Stimulated activated CD4-positive, alpha-beta T cell treated with anti-CD3 and anti-CD28 coated beads, Interleukin-4, amount 100 ng/mL, for 1 hour (primary cell): ENCODE results near the gene CHRNA5.
"Not testable (repeated sequence)": the region's sequence is repeated elsewhere in the genome, so short reads cannot be mapped to it uniquely, and the experiment has no call there.

Experiments used
- DNase-seq: peaks from one replicate; pipeline ENCODE4 v3.0.0-alpha.2; 2020

Gene CHRNA5

DNA sequence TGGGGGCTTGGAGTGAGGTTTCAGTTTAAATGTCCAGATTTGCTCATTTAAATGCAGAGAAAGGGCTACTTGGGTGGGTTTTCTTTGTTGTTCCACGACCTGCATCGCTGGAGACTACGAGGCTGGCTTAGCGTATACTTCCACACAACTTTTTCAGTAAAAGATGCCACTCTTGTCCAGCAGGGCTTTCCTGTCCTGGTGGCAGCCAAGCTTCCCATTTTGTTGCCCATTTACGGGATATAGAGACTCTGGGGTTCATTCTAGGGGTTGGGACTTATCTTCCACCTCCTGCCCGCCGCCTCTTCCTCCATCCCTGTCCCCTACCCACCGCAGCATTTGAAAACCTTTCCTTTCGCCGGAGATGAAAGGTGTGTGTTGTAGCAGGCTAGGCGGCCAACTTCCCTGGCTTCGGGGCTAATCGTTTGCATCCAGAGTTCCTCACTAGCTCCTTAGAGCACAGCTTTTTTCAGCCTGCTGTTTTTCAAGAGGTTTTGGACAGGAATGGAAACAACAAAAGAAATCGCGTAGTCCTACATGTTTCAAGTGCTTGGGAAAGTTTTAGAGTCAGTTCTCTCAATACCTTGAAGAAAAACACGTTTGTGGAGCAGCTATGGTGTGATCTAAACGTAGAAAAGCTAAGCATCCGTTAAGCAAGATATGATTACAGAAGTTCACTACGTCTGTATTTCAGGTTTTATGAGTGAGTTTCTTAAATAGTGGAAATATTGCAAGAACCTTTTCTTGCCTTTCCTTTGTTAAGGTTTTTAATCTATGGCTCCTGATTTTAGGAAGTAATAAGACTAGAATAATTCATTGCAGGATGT lies 843 bp downstream of the CHRNA5 start:
- no peak for DNase-seq

DNA sequence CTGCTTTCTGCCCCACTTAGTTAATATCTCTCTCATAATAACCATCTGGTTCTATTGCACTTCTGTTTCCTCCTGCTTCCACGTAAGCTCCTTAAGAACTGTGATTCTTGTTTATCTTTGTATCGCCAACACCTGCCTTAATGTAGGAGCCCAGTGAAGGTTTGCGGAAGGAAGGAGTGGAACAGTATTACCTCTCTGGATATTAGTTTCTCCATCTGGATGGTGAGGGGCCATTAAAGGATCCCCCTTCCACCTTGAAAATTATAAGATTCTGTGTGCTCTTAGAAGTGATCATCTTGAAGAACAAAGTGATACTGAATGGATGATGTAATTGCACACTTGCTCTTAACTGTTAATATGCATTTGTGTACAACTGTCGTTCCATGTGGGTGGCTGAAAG lies 2.2 kb downstream of the CHRNA5 start:
- DNase-seq = no peak

DNA sequence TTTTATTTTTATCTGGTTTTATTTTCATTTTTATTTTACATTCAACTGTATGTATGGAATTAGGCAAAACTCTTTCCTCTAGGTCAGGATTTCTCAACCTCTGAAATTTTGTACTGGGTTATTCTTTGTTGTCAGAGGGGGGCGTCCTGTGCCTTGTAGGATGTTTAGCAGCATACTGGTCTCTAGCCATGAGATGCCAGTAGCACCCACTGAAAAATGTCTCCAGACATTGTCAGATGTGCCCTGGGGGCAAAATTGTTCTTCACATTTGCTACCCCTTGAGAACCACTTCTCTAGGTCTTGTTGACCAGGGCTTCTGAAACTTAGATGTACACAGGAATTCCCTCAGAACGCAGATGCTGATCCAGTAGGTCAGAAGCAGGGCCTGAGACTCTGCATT lies 5.4 kb downstream of the CHRNA5 start:
- no peak for DNase-seq

DNA sequence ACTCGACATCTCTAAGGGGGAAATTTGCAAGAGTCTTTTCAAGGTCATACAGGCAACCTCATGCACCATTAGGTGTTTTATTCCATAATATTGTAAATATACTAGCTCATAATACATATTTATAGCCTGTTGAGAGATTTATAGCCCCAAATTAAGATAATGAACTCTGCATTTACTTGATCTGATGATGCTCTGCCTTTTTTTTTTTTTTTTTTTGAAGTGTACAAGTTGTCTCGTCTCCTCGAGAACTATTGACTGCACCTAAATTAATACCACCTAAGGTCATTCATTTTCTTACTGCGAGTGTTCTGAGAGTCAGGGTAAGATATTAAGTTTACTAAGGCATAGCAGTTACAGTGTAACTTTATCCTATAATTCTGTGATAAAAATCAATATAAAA lies 6.1 kb downstream of the CHRNA5 start:
- no peak for DNase-seq

DNA sequence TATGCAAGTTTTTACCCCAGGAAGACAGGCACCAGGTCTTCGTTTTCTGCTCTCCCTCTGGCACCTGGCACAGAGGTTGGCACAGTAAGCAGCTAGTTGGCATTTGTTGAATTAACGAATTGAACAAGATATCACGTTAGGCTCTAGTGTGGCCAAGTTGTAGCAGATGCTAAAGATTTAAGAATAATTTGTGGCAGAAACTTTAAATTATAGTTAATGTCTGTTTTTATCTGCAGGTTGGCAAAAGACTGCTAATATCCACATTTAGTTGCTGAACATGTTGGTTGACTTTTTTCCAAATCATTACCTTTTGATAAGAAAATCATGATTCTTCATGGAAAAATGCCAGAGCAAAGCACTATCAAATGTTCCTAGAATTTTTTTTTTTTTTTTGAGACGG lies 8.1 kb downstream of the CHRNA5 start:
- DNase-seq = no peak

DNA sequence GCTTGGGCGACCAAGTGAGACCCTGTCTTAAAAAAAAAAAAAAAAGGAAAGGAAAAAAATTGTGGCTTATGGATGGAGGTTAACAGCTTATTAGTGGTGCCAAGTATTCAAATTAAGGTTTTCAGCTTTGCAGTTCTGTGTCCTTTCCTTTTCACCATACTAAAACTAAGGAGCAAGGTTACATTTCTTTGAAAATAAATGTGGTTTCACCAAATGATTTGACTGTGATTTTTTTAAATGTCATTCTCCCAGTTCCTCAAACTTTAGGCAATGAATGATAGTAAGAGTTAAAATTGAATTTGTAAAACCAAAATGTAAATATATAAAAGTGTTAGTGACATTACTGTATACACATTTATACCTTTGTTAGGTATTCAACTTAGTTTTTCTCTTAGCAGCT lies 9.6 kb downstream of the CHRNA5 start:
- no peak for DNase-seq

DNA sequence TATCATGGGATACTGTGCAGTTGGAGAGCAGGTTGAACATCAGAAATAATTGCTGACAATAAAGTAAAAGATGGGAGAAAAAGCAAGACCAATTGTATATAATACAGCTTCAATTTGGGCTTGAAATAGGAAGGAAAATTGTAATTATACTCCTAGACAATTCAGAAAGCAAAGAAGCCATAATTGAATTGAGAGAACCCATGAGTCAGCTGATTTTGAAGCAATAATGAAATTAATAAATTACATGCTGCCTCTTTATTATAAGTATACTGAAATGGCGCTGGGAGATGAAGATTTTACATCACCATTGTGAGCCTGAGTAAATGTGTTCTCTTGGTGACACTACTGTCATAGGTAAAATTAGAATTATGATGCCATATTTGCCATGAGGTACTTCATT lies 32.3 kb downstream of the CHRNA5 start:
- no peak for DNase-seq

DNA sequence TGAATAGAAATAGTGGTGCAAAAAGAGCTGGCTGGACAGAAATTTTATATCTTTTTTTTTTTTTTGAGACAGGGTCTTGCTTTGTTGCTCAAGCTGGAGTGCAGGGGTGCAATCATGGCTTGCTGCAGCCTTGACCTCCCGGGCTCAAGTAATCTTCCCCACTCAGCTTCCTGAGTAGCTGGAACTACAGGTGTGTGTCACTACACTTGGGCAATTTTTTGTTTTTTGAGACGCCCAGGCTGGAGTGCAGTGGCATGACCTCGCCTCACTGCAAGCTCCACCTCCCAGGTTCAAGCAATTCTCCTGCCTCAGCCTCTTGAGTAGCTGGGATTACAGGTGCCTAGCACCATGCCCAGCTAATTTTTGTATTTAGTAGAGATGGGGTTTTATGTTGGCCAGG lies 33.0 kb downstream of the CHRNA5 start:
- DNase-seq = no peak

DNA sequence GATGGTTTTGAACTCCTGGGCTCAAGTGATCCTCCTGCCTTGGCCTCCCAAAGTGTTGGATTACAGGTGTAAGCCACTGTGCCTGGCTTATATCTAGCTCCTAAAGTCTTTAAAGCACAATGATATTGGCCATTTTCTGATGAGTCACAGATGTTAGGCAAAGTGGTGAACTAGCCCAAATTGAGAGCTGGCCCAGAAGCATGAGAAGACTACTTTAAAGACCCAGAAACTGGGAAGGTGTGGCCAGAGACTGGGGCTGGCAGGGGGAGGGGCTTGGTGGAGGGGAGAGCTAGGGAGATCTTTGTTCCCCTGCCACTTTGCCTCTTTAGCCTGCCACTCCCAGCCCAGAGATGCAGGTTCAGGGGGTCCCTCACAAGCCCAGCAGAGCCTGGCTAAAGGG lies 33.9 kb downstream of the CHRNA5 start:
- DNase-seq = no peak

DNA sequence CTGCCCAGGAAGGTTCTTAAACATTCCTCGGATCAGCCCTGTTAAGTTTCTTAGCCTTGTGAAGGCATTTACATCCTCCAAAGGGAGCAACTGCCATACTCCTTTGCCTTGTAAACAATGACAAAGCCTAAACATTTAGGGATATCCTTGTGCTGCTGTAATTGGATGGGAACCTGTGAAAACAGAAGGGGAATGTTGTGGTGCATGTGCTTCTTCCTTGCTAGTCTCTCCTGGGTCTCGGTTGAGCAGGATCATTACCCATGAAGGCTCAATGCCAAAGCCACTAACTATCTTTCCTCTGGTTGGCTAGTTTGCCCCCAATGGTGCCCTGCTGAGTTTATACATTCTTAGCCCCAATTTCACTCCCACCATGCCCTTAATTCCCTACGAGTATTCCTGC lies 38.1 kb downstream of the CHRNA5 start:
- no peak for DNase-seq

DNA sequence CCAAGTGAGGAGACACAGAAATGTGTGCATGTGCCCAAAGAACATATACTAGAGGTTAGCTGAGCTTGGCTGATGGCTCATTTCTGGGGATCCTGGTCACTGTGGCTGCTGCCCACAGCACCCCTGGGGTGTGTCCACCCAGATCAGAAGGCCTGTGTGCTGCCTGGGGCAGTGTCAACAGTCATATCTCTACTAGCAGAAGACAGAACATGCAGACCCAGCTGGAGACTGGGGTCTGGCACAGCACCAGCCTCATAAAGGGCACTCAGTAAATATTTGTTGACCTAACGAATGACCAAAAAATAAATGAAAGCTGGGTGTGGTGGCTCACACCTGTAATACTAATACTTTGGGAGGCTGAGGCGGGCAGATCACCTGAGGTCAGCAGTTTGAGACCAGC lies 39.1 kb downstream of the CHRNA5 start:
- DNase-seq = no peak

DNA sequence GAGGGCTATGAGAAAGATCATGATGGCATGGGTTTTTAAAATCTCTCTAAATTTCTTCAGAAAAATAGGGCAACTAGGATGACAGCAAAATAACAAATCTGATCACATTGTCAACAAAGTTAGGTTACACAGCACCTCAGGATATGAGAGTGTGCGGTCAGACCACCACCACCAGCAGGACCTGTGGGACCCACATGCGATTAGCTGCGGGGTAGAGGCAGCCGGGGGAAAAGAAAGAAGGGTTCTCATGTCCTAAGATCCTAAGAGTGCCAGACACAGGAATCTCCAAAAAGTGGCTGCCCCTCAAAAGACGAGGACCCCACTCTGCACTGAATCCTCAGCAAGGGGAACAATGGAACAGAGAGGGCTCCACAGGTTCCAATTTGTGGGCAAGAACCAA lies 39.9 kb downstream of the CHRNA5 start:
- no peak for DNase-seq

DNA sequence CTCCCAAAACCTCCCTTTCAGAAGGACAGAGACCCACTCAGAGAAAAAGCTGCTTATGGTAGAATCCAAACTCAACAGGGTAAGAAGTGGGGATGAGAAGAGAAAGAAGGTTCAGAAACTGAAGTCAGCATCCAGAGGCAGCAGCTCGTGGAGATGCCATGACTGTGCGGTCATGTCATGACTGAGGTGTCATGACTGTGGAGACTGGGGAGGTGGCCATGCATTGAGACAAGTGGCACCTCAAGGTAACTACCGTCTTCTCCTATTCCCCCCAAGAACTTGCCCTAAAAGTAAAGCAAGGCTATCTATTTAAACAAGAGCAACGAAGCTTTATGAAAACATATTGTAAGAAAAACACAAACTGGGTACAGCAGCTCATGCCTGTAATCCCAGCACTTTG lies 40.4 kb downstream of the CHRNA5 start:
- DNase-seq = no peak

DNA sequence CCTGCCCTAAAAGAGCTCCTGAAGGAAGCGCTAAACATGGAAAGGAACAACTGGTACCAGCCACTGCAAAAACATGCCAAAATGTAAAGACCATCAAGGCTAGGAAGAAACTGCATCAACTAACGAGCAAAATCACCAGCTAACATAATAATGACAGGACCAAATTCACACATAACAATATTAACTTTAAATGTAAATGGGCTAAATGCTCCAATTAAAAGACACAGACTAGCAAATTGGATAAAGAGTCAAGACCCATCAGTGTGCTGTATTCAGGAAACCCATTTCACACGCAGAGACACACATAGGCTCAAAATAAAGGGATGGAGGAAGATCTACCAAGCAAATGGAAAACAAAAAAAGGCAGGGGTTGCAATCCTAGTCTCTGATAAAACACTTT lies 44.2 kb downstream of the CHRNA5 start:
- DNase-seq = not testable (repeated sequence)

DNA sequence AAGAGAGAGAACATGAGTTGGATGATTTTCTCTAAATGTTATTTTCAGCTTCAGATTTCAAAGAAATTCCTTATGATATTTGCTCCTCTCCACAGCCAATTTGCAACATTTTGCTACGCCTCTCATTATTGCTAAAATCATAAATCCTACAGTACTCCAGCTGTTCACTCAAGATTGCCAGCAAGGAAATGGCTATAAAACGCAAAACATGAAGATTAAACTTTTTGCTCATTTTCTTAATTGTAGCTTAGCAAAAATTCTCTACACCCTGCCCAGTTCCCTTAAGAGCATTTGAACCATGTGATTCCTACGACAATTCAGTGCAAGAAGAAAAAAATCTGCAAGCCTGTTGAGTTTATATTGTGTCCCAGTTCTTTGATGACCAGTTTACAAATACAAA lies 48.7 kb downstream of the CHRNA5 start:
- DNase-seq = no peak

DNA sequence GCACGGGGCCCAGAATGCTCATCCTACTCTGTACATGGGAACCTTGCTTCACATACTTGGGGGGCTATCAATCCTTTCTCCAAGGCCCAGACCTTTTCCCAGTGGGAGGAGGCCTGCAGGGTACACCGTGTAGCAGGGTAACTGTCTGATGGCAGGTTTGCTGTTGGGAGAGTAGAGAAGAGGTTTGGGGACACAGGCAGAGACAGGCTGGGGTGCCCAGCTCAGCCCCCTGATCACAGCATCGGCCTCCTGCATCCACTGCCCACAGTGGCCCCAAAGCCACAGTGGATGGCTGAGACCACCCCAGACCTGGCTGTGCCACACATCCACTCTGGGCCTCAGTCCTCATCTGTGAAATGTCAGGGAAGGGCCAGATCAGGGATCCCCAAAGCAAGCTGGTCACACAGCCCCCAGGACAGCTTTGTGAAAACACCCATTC lies 49.9 kb downstream of the CHRNA5 start:
- no peak for DNase-seq

DNA sequence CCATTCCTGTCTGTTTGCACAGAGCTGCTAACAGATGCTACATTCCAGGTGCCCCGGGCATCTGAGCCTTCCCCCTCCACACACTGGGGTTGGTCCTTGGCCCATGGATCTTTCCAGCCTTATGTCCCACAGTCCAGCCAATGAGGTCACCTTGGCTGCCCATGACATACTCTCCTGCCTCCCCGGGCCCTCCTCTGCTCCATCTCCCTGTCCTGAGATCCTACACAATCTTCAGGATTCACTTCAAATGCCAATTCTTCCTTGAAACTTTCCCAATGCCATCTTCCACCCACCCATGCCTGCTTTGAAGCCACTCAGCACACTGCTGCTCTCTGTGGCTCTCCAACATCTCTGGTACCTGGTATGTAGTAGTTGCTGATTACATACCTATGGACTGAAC lies 51.2 kb downstream of the CHRNA5 start:
- no peak for DNase-seq

DNA sequence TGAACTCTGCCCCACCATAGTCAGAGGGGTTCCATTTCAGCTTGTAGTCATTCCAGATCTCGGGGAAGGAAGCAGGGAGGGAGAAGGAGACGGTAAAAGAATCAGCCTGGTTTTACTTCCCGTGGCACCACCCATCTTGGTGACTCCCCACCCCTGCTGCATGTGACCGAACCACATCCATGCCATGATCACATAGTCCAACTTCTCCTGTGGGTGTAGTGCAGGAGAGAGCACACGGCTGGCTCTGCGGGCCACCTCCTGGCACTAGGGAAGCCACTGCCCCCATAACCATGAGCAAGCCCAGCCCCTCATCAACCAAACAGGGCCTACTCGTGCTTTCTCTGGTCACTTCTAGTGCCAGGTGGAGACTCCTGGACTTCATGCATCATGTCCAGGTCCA lies 51.8 kb downstream of the CHRNA5 start:
- DNase-seq = no peak

DNA sequence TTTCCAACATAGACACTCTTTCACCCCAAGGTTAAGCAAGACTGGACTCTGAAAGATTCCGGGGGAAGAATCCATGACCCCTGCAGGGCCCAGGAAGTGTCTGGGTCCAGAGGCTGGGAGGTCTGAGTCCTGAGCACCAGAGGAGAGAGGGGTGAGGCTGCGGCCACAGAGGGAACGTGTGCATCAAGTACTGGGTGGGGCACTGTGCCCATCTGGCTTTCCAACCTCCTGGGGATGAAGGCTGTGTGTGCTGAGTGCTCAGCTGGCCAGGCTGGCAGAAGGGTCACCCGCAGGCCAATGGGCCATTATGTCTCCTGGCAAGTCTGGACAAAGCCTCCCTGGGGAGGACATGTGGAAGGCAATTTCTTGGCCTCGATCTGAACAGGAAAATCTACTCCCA lies 52.2 kb downstream of the CHRNA5 start:
- no peak for DNase-seq

DNA sequence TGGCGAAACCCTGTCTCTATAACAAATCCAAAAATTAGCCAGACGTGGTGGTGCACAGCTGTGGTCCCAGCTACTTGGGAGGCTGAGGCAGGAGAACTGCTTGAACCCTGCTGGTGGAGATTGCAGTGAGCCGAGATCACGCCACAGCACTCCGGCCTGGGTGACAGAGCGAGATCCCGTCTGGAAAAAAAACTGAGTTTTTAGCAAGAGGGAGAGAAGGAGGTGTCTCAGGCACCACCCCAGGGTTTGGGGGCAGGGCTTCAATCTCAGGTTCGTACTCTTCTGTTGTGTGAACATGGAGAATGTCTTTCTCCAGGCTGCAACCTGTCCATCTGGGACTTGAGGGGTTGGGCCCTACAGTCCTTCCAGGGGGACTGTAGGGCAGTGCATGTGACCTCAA lies 52.7 kb downstream of the CHRNA5 start:
- DNase-seq = no peak

DNA sequence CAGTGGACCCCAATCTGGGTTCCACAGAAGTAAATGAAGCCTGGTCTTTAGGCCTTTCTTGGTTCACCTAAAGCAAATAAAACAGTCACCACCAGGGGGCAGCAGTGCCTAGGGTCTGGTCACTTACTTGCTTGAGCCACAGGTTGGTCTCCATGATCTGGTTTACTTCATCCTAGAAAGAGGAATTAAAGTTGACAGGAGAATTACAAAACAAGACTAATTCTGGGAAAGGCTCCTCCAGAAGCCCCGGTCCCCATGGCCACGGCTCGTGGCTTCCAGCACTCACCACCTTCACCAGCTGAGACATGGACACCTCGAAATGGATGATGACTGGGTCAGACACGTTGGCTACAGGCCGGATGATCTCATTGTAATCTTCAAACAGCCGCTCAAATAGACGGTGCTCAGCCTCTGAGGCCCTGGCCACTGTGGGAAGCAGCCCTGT lies 53.2 kb downstream of the CHRNA5 start:
- peak; percentile 77 for DNase-seq

DNA sequence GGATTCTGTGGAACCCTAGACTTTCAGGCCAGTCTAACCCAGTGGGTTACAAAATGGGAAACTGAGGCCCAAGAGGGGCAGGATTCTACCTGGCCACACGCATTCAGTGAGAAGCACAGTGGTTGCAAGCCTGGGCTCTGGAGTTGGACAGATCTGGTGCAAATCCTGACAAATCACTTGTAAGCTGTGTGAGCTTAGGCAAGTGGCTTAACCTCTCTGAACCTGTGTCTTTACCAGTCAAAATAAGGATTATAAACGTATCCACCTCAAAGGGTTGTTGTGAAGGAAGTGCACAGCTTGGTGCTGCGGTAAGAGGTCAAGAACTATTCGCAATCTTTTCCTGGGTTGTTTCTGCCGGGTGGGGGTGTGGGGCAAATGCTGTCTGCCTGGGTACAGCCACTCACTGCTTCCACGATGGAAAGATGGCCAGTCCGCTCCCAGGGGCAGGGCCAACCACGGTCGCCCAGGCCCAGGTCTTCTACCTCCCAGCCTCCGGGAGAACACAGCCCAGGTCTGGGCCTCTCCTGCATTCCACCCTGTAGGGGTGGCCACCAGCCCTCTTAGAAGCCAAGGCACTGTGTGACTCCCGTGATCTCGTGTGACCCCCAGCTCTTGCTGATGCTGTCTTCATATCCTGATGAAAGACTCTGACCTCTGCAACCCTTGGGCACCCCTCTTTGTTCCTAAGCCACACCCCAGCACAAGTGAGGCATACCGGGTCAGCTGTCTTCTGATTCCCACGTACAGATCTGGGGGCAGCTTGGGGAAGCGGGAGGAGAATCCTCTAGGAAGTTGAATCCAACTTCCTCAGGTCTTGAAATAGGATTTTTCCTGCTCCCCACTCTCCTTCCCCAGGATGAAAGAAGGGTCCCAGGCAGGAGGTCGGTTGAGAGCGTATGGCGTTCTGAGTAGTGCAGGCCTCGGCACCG lies 54.0 kb downstream of the CHRNA5 start:
- no peak for DNase-seq

DNA sequence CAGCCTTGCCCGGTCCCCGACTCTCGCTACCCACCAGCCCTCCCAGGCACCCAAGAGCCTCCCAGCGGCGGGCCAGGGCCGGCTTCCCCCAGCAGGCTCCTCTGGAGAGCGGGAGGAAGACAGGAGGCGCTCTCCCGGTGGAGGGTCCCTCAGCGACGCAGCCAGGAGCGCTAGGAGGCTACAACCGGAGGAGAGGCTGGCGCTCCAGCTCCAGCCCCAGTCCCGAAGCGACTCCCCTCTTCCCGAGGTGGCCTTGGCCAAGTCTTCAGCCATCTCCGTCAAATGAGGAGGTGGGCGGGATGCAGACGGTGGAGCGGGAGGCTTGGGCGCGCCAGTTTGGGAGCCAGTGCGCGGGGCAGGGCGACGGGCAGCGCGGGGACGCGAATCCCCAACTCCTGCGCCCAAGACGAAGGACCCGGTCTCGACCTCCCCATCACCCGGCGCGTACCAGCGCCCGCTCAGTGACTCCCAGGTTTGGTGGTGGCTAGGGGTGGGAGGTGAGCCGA lies 54.8 kb downstream of the CHRNA5 start:
- DNase-seq = no peak
